ENCODE data around the gene ETV4.

- TF ChIP-seq FOXJ3 (CRISPR knock-in tag; IDR thresholded peaks at IDR 0.05; ENCODE audit: borderline replicate concordance) = no peak
- no peak for TF ChIP-seq ATF1 (CRISPR knock-in tag; IDR thresholded peaks at IDR 0.05)
- TF ChIP-seq CTCF (IDR thresholded peaks at IDR 0.05) = no peak
- TF ChIP-seq SP1 (CRISPR knock-in tag; conservative IDR thresholded peaks at IDR 0.05) = no peak
- no peak for TF ChIP-seq ZSCAN18 (CRISPR knock-in tag; IDR thresholded peaks at IDR 0.05)
- TF ChIP-seq NFATC4 (CRISPR knock-in tag; IDR thresholded peaks at IDR 0.05) = no peak
These were observed 45.8 kb upstream of the ETV4 start for GRCh38 chr17:43591779-43592562.
